ENCODE data around the gene KCNAB2. TPM values are rescaled to one million over a fixed set of nuclear protein-coding genes. Genes with fewer than 3 reads are reported as not detected.

Gene KCNAB2
- total RNA-seq, 2 donors from 2014 or later, result 14.0 to 36.1 TPM

- no peaks in the 10 kb centered on the region for H3K36me3 ChIP-seq
- no peaks in the 10 kb centered on the region for H3K4me1 ChIP-seq (ENCODE audit: control insufficient read depth in 1 of 2, low read depth in 2 of 2)
- no peak overlapping the region for H3K27ac ChIP-seq
- H3K9me3 ChIP-seq, result no peaks in the 10 kb centered on the region
- TF ChIP-seq, protein P1, sequence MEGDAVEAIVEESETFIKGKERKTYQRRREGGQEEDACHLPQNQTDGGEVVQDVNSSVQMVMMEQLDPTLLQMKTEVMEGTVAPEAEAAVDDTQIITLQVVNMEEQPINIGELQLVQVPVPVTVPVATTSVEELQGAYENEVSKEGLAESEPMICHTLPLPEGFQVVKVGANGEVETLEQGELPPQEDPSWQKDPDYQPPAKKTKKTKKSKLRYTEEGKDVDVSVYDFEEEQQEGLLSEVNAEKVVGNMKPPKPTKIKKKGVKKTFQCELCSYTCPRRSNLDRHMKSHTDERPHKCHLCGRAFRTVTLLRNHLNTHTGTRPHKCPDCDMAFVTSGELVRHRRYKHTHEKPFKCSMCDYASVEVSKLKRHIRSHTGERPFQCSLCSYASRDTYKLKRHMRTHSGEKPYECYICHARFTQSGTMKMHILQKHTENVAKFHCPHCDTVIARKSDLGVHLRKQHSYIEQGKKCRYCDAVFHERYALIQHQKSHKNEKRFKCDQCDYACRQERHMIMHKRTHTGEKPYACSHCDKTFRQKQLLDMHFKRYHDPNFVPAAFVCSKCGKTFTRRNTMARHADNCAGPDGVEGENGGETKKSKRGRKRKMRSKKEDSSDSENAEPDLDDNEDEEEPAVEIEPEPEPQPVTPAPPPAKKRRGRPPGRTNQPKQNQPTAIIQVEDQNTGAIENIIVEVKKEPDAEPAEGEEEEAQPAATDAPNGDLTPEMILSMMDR (IDR thresholded peaks at IDR 0.05), result no peak
- no peak for ATAC-seq (ENCODE audit: insufficient number of reproducible peaks, low FRiP score, low read depth)
- DNase-seq (ENCODE audit: low spot score), result no peak
- H3K4me3 ChIP-seq, result no peak overlapping the region
- H3K27me3 ChIP-seq (replicated peaks; ENCODE audit: insufficient read depth), result no peaks in the 10 kb centered on the region
Observed at GRCh38 chr1:6007318-6008083, 38.2 kb upstream of the KCNAB2 start.

DNA sequence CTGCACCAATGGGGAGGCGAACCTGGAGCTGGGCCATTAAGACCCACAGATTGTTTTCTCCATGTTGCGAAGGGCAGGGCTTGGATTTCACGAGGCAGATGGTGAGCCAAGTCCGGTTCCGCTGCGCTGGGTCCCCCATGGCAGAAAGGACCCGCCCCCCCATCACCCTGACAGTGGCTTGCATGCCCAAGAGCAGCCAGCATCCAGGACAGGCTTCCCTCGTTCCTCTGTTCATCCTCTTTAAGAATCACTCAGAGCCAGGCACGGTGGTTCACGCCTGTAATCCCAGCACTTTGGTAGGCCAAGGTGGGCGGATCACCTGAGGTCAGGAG, 37.6 kb upstream of the KCNAB2 start:
- H3K9me3 ChIP-seq, result no peaks in the 10 kb centered on the region
- no peaks in the 10 kb centered on the region for H3K27me3 ChIP-seq (replicated peaks; ENCODE audit: insufficient read depth)
- no peaks in the 10 kb centered on the region for H3K36me3 ChIP-seq
- no peak overlapping the region for H3K4me3 ChIP-seq
- no peak overlapping the region for H3K27ac ChIP-seq
- TF ChIP-seq, protein P1 (IDR thresholded peaks at IDR 0.05), result no peak
- H3K4me1 ChIP-seq (ENCODE audit: control insufficient read depth in 1 of 2, low read depth in 2 of 2), result no peaks in the 10 kb centered on the region
- DNase-seq (ENCODE audit: low spot score) (no peak), ATAC-seq (ENCODE audit: insufficient number of reproducible peaks, low FRiP score, low read depth) (no peak)

DNA sequence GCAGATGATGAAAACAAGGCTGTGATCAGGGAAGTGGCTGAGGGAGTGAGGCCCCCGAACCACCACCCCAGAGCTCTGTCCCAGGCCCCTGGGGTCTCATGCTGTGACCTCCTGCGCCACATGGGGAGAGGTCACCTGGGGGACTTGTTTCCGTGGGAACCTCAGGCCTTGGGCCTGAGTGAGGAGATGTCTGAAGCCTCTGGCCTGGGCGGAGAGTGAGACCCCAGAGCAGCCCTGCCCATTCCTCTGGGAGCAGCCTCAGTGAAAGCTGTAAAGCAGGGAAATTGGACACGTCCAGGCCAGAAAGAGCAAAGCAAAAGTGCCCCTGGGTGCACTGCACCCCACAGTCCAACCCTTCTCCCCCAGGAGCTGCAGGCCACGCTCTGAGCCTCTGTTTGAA, 37.0 kb upstream of the KCNAB2 start:
- no peak for ATAC-seq (ENCODE audit: insufficient number of reproducible peaks, low FRiP score, low read depth)
- Histone ChIP-seq H3K27me3 (replicated peaks; ENCODE audit: insufficient read depth) (no peaks in the 10 kb centered on the region), H3K9me3 (no peaks in the 10 kb centered on the region), H3K4me1 (ENCODE audit: control insufficient read depth in 1 of 2, low read depth in 2 of 2) (no peaks in the 10 kb centered on the region), H3K27ac (no peak overlapping the region), H3K4me3 (no peak overlapping the region), H3K36me3 (no peaks in the 10 kb centered on the region)
- DNase-seq (ENCODE audit: low spot score), result no peak
- TF ChIP-seq, protein P1 (IDR thresholded peaks at IDR 0.05), result no peak

DNA sequence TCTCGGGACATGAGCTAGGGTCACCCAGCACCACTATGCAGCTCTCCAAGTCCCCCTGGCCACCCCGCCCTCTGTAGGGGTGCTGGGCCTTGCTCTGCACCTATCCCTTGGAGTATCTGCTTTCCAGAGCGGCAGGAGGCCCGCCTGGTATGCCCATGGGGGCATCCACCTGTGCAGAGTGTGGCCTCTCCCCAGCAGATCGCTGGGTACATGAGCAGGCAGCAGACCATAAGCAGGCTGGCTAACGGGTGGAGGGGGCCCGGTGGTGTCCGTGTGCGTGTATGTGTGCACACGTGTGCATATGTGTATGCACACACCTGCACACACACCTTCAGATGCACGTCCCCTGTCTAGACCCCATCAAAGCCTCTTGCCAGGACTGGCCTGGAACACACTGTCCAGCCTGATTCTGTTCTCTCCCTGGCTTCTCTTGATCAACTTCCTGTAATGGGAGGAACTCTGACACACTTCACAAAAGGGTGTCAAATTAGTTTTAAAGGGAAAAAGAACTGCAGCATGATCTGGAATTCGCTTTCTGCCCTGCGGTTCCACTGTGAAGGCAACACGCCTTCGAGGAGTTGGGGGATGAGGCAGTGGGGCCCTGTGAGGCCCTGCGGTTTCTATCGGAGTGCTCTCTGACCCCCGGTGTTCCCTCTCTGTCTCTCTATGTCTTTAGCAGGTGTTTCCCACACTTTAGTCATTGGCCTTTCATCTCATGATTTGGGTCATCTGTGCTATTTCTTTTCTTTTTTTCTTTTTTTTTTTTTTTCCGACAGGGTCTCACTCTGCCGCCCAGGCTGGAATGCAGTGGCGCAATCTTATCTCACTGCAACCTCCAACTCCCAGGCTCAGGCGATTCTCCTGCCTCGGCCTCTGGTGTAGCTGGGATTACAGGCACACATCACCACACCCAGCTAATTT, 36.3 kb upstream of the KCNAB2 start:
- Histone ChIP-seq H3K4me3 (no peak overlapping the region), H3K9me3 (no peaks in the 10 kb centered on the region), H3K36me3 (no peaks in the 10 kb centered on the region), H3K4me1 (ENCODE audit: control insufficient read depth in 1 of 2, low read depth in 2 of 2) (no peaks in the 10 kb centered on the region), H3K27me3 (replicated peaks; ENCODE audit: insufficient read depth) (no peaks in the 10 kb centered on the region), H3K27ac (no peak overlapping the region)
- DNase-seq (ENCODE audit: low spot score) (no peak), ATAC-seq (ENCODE audit: insufficient number of reproducible peaks, low FRiP score, low read depth) (no peak)
- TF ChIP-seq, protein P1 (IDR thresholded peaks at IDR 0.05), result no peak

GRCh38 chr1:6010554-6010953, 35.1 kb upstream of the KCNAB2 start:
- H3K36me3 ChIP-seq, result no peaks in the 10 kb centered on the region
- no peak for DNase-seq (ENCODE audit: low spot score)
- no peak overlapping the region for H3K27ac ChIP-seq
- TF ChIP-seq, protein P1 (IDR thresholded peaks at IDR 0.05), result no peak
- no peaks in the 10 kb centered on the region for H3K9me3 ChIP-seq
- H3K27me3 ChIP-seq (replicated peaks; ENCODE audit: insufficient read depth), result no peaks in the 10 kb centered on the region
- no peaks in the 10 kb centered on the region for H3K4me1 ChIP-seq (ENCODE audit: control insufficient read depth in 1 of 2, low read depth in 2 of 2)
- no peak overlapping the region for H3K4me3 ChIP-seq
- ATAC-seq (ENCODE audit: insufficient number of reproducible peaks, low FRiP score, low read depth), result no peak

Measured in thoracic aorta (tissue), 2 donors.